H9 (cell line): ENCODE data around the gene MCFD2. TPM values are rescaled to one million over a fixed set of nuclear protein-coding genes. Genes with fewer than 3 reads are reported as not detected.

ENCODE experiments used
- DNase-seq: peaks from one replicate; pipeline ENCODE4 v3.0.0-alpha.2; 2017
- H2AFZ ChIP-seq: one replicate; pipeline ENCODE4 v1.6.1; 2013; ENCODE audit warnings: mild to moderate bottlenecking, low read length, control low read depth, moderate library complexity
- H2AK5ac ChIP-seq: 2 replicates; pipeline ENCODE4 v1.6.1; 2013; ENCODE audit warnings: low read length, control low read depth, mixed read lengths; ENCODE audit not compliant: insufficient read length
- H2BK120ac ChIP-seq: one replicate; pipeline ENCODE4 v1.6.1; 2013; ENCODE audit warnings: low read depth, mild to moderate bottlenecking, low read length, control low read depth, inconsistent platforms; ENCODE audit not compliant: poor library complexity, severe bottlenecking
- H2BK12ac ChIP-seq: 2 replicates; pipeline ENCODE4 v1.6.1; 2013; ENCODE audit warnings: low read length, control low read depth, mixed read lengths, low read depth; ENCODE audit not compliant: insufficient read length
- H2BK15ac ChIP-seq: 2 replicates; pipeline ENCODE4 v1.6.1; 2013; ENCODE audit warnings: low read depth, low read length, control low read depth
- H2BK20ac ChIP-seq: one replicate; pipeline ENCODE4 v1.6.1; 2013; ENCODE audit warnings: low read depth, mild to moderate bottlenecking, low read length, control low read depth, inconsistent platforms; ENCODE audit not compliant: poor library complexity, severe bottlenecking
- H2BK5ac ChIP-seq: 2 replicates; pipeline ENCODE4 v1.6.1; 2013; ENCODE audit warnings: low read length, control low read depth, mixed read lengths; ENCODE audit not compliant: insufficient read length
- H3K14ac ChIP-seq: 2 replicates; pipeline ENCODE4 v1.6.1; 2013; ENCODE audit warnings: low read length, control low read depth; ENCODE audit not compliant: insufficient read depth
- H3K18ac ChIP-seq: 2 replicates; pipeline ENCODE4 v1.6.1; 2013; ENCODE audit warnings: low read depth, mild to moderate bottlenecking, mixed read lengths, low read length, control low read depth; ENCODE audit not compliant: insufficient read length
- H3K23ac ChIP-seq: 2 replicates; pipeline ENCODE4 v1.6.1; 2013; ENCODE audit warnings: low read length, control low read depth, mixed read lengths, low read depth; ENCODE audit not compliant: insufficient read length
- H3K23me2 ChIP-seq: 2 replicates; pipeline ENCODE4 v1.6.1; 2013; ENCODE audit warnings: low read depth, mild to moderate bottlenecking, mixed read lengths, low read length, control low read depth; ENCODE audit not compliant: insufficient read length, poor library complexity, severe bottlenecking
- H3K27ac ChIP-seq: 2 replicates; pipeline ENCODE4 v1.5.1; 2013; ENCODE audit warnings: low read length, control low read depth, mixed read lengths, low read depth; ENCODE audit not compliant: insufficient read length
- H3K27me3 ChIP-seq: 2 replicates; pipeline ENCODE4 v1.6.1; 2013; ENCODE audit warnings: low read length, control low read depth, inconsistent platforms; ENCODE audit not compliant: insufficient read depth
- H3K4ac ChIP-seq: 2 replicates; pipeline ENCODE4 v1.6.1; 2013; ENCODE audit warnings: low read depth, mild to moderate bottlenecking, control low read depth, inconsistent platforms, low read length, moderate library complexity
- H3K4me1 ChIP-seq: 2 replicates; pipeline ENCODE4 v1.6.1; 2013; ENCODE audit warnings: low read length, control low read depth, inconsistent platforms; ENCODE audit not compliant: insufficient read depth
- H3K4me2 ChIP-seq: 2 replicates; pipeline ENCODE4 v1.6.1; 2013; ENCODE audit warnings: low read length, control low read depth, mixed read lengths; ENCODE audit not compliant: insufficient read length, insufficient read depth
- H3K56ac ChIP-seq: 2 replicates; pipeline ENCODE4 v1.6.1; 2013; ENCODE audit warnings: low read depth, mild to moderate bottlenecking, mixed read lengths, low read length, control low read depth; ENCODE audit not compliant: insufficient read length
- H3K79me1 ChIP-seq: 2 replicates; pipeline ENCODE4 v1.6.1; 2013; ENCODE audit warnings: low read depth, mild to moderate bottlenecking, moderate library complexity, low read length, control low read depth, inconsistent platforms; ENCODE audit not compliant: insufficient read depth, poor library complexity, severe bottlenecking
- H3K79me2 ChIP-seq: 2 replicates; pipeline ENCODE4 v1.6.1; 2013; ENCODE audit warnings: low read length, control low read depth, inconsistent platforms; ENCODE audit not compliant: insufficient read depth
- H3K9ac ChIP-seq: 2 replicates; pipeline ENCODE4 v1.6.1; 2013; ENCODE audit warnings: low read length, control low read depth, mixed read lengths; ENCODE audit not compliant: insufficient read length; ENCODE audit errors: extremely low read depth
- H3K9me3 ChIP-seq: one replicate; pipeline ENCODE4 v1.6.1; 2013; ENCODE audit warnings: low read depth, low read length, inconsistent platforms; ENCODE audit not compliant: control insufficient read depth
- H3T11ph ChIP-seq: one replicate; pipeline ENCODE4 v1.6.1; 2013; ENCODE audit warnings: mild to moderate bottlenecking, low read length, control low read depth, inconsistent platforms
- H4K20me1 ChIP-seq: one replicate; pipeline ENCODE4 v1.6.1; 2013; ENCODE audit not compliant: control insufficient read depth, insufficient read length, insufficient read depth
- H4K5ac ChIP-seq: 2 replicates; pipeline ENCODE4 v1.6.1; 2013; ENCODE audit warnings: low read depth, mild to moderate bottlenecking, mixed read lengths, low read length, control low read depth; ENCODE audit not compliant: insufficient read length
- H4K8ac ChIP-seq: replicated peaks from 2 replicates; pipeline ENCODE4 v1.6.1; 2013; ENCODE audit warnings: low read length, control low read depth, mixed read lengths, low read depth; ENCODE audit not compliant: insufficient read length
- H4K91ac ChIP-seq: 2 replicates; pipeline ENCODE4 v1.6.1; 2013; ENCODE audit warnings: low read depth, mild to moderate bottlenecking, moderate library complexity, mixed read lengths, low read length, control low read depth; ENCODE audit not compliant: insufficient read length
- H3K27ac Mint-ChIP-seq, 3 experiments: 2 replicates in 2 of 3; 3 replicates in 1 of 3; pipeline ENCODE4 v1.8.0; 2020 to 2021; ENCODE audit warnings: mixed read lengths in 3 of 3, mild to moderate bottlenecking in 1 of 3, moderate library complexity in 1 of 3
- H3K27me3 Mint-ChIP-seq: 2 replicates; pipeline ENCODE4 v1.8.0; 2021; ENCODE audit warnings: low read depth, mild to moderate bottlenecking, moderate library complexity, mixed read lengths
- H3K36me3 Mint-ChIP-seq, 3 experiments: 2 replicates in 2 of 3; 3 replicates in 1 of 3; pipeline ENCODE4 v1.8.0; 2020 to 2021; ENCODE audit warnings: low read depth in 3 of 3, mixed read lengths in 3 of 3; ENCODE audit not compliant: insufficient read depth in 1 of 3
- H3K4me1 Mint-ChIP-seq, 2 experiments: 2 replicates each; pipeline ENCODE4 v1.8.0; 2020; ENCODE audit warnings: mixed read lengths in 2 of 2
- H3K4me3 Mint-ChIP-seq, 2 experiments: 2 replicates in 1 of 2; 3 replicates in 1 of 2; pipeline ENCODE4 v1.8.0; 2020 to 2021; ENCODE audit warnings: mild to moderate bottlenecking in 2 of 2, mixed read lengths in 2 of 2, moderate library complexity in 1 of 2
- H3K9me3 Mint-ChIP-seq, 2 experiments: 2 replicates in 1 of 2; 3 replicates in 1 of 2; pipeline ENCODE4 v1.8.0; 2020; ENCODE audit warnings: mild to moderate bottlenecking in 2 of 2, mixed read lengths in 2 of 2, moderate library complexity in 1 of 2
- WGBS: extraction: QIAGEN DNeasy Blood & Tissue Kit; methylation state at CpG from one replicate; pipeline ENCODE4 v1.1.7; 2013; ENCODE audit warnings: missing lambda C conversion rate, low lambda C conversion rate, mixed read lengths; ENCODE audit not compliant: insufficient read length; ENCODE audit errors: extremely low coverage; 5-methylcytosine and 5-hydroxymethylcytosine counted together
- long read RNA-seq: library from polyadenylated mRNA; unstranded; transcript quantifications from one replicate; pipeline ENCODE4 v2.0.0, GENCODE V29; 2020
- total RNA-seq: library from RNA; stranded (reverse); gene quantifications from 2 replicates; pipeline ENCODE4 v1.2.1, GENCODE V29; 2021
- TF ChIP-seq, protein P1 (sequence below): fragments of 200-600 bp; sonication (generic); conservative IDR thresholded peaks from 3 replicates; pipeline ENCODE4 v1.8.0; 2021; ENCODE audit warnings: antibody characterized with exemption, mild to moderate bottlenecking

The MCFD2 gene
- 64.6 and 64.7 TPM in 2 replicates for total RNA-seq
- long read RNA-seq, full-length matches to known transcripts: 63 of 97 reads
- long read RNA-seq, partial matches to known transcripts: 2 of 97 reads
- long read RNA-seq, other reads (novel, unspliced or antisense): 32 of 97 reads

DNA sequence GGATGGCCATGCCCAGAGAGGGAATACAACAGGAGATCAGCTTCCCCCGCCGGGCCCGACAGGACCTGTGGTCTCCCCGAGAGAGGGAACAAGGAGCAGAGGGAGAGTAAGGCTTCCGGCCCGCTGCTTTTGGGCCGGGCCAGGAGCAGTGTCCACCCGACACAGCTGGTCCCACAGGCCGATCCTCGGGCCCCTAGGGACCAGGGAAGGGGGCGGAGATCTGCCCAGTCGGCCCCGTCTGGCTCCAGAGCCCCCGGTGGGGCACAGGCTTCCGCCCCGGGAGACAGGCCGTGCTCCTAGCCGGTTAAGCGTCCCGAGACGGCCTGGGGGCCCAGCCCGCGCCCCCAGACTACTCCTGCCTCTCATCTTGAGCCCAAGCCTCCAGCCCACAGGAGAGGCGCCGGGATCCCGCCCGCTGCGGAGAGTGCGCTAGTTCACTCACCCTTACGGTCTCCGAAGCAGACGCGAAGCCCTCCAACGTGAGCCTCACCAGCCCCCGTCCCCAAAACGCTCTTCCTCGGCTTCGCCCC, at the start of gene MCFD2:
TSS of gene MCFD2 (minus strand) at position 526 of the 530 bp plus-strand sequence. CDS start 6,635 bp downstream, outside the sequence.
- Histone ChIP-seq H3K56ac (no peak within 1 kb of the TSS), H3K79me1 (peaks cover 3% of the 10 kb centered on the region), H3K23me2 (peaks cover 7% of the 10 kb centered on the region), H2AFZ (no peak within 1 kb of the TSS), H3K18ac (peak within 1 kb of the TSS; percentile 96), H2BK12ac (no peak within 1 kb of the TSS), H3K4ac (no peak within 1 kb of the TSS), H3K27ac (peak within 1 kb of the TSS; percentile 59), H4K91ac (no peak within 1 kb of the TSS), H3K4me2 (peak within 1 kb of the TSS; percentile 95), H3K14ac (peak within 1 kb of the TSS; percentile 93), H4K5ac (no peak within 1 kb of the TSS), H2BK5ac (no peak within 1 kb of the TSS), H2BK20ac (no peak within 1 kb of the TSS), H2AK5ac (no peak within 1 kb of the TSS), H3T11ph (no peak within 1 kb of the TSS), H3K9ac (peak within 1 kb of the TSS; percentile 82), H2BK15ac (no peak within 1 kb of the TSS), H3K23ac (no peak within 1 kb of the TSS), H3K4me1 (no peaks in the 10 kb centered on the region), H2BK120ac (no peak within 1 kb of the TSS), H4K20me1 (no peaks in the 10 kb centered on the region), H3K9me3 (no peaks in the 10 kb centered on the region), H4K8ac (no peak within 1 kb of the TSS), H3K27me3 (no peaks in the 10 kb centered on the region), H3K79me2 (peaks cover 8% of the 10 kb centered on the region; the same call in 1 of the 2 replicates)
- TF ChIP-seq, protein P1, sequence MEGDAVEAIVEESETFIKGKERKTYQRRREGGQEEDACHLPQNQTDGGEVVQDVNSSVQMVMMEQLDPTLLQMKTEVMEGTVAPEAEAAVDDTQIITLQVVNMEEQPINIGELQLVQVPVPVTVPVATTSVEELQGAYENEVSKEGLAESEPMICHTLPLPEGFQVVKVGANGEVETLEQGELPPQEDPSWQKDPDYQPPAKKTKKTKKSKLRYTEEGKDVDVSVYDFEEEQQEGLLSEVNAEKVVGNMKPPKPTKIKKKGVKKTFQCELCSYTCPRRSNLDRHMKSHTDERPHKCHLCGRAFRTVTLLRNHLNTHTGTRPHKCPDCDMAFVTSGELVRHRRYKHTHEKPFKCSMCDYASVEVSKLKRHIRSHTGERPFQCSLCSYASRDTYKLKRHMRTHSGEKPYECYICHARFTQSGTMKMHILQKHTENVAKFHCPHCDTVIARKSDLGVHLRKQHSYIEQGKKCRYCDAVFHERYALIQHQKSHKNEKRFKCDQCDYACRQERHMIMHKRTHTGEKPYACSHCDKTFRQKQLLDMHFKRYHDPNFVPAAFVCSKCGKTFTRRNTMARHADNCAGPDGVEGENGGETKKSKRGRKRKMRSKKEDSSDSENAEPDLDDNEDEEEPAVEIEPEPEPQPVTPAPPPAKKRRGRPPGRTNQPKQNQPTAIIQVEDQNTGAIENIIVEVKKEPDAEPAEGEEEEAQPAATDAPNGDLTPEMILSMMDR: no peak
- Mint-ChIP-seq H3K4me1 (peaks cover 21 to 23% of the 10 kb centered on the region in 2 experiments), H3K4me3 (peak within 1 kb of the TSS; percentile 90 to 94), H3K9me3 (no peaks in the 10 kb centered on the region), H3K36me3 (peaks cover 12 to 18% (median 17%) of the 10 kb centered on the region in 3 experiments; a peak in 6 of 7 replicates), H3K27ac (peak within 1 kb of the TSS; percentile 83 to 95 (median 90)), H3K27me3 (no peaks in the 10 kb centered on the region; the same call in 1 of the 2 replicates)
- no CpG with 5 or more reads among the region's 38 CpGs for WGBS
- no peak for DNase-seq
